ENCODE results near the gene MRTFA. TPM values are rescaled to one million over a fixed set of nuclear protein-coding genes. Genes with fewer than 3 reads are reported as not detected.

The MRTFA gene
- total RNA-seq, 4 donors from 2014 or later, result 59.7 to 163 (median 111) TPM

GRCh38 chr22:40637183-40638150 is 948 bp upstream of the MRTFA start:
- TF ChIP-seq POLR2A (IDR thresholded peaks at IDR 0.05) (no peak), CTCF (IDR thresholded peaks at IDR 0.05) (no peak)
- peak in 1 of 2 donors; percentile 95 for DNase-seq (ENCODE audit: low spot score in 2 of 2)
- peak overlapping the region; percentile 48 for H3K4me3 ChIP-seq (ENCODE audit: low read depth, poor library complexity, severe bottlenecking)
- WGBS, 2 donors, result 16 to 18% methylated on average over 45 to 46 of the region's 46 CpGs
- intact Hi-C loops (cut with DNase I; ENCODE audit: low total_unique reads), result no loop called here

GRCh38 chr22:40635940-40636379 is 559 bp downstream of the MRTFA start:
- TF ChIP-seq POLR2A (IDR thresholded peaks at IDR 0.05) (no peak), CTCF (IDR thresholded peaks at IDR 0.05) (no peak)
- WGBS, 2 donors, result 0 to 2% methylated on average over 2 to 5 of the region's 31 CpGs
- intact Hi-C loops (cut with DNase I; ENCODE audit: low total_unique reads), result no loop called here
- peak overlapping the region; percentile 74 for H3K4me3 ChIP-seq (ENCODE audit: low read depth, poor library complexity, severe bottlenecking)
- DNase-seq (ENCODE audit: low spot score in 2 of 2), result no peak

- DNase-seq (ENCODE audit: low spot score in 2 of 2), result peak in 1 of 2 donors; percentile 90
- TF ChIP-seq CTCF (IDR thresholded peaks at IDR 0.05) (no peak), POLR2A (IDR thresholded peaks at IDR 0.05) (no peak)
- intact Hi-C loops (cut with DNase I; ENCODE audit: low total_unique reads), result no loop called here
- WGBS, 2 donors, result 14 to 22% methylated on average over 21 of the region's 21 CpGs
- H3K4me3 ChIP-seq (ENCODE audit: low read depth, poor library complexity, severe bottlenecking), result peak overlapping the region; percentile 74
Observed at GRCh38 chr22:40635043-40635939, 1.2 kb downstream of the MRTFA start.

GRCh38 chr22:40634119-40634903 is 2.2 kb downstream of the MRTFA start:
- intact Hi-C loops (cut with DNase I; ENCODE audit: low total_unique reads), result no loop called here
- TF ChIP-seq CTCF (IDR thresholded peaks at IDR 0.05) (no peak), POLR2A (IDR thresholded peaks at IDR 0.05) (no peak)
- DNase-seq (ENCODE audit: low spot score in 2 of 2), result no peak
- H3K4me3 ChIP-seq (ENCODE audit: low read depth, poor library complexity, severe bottlenecking), result no peak overlapping the region
- 62 to 66% methylated on average over 11 of the region's 11 CpGs for WGBS, 2 donors

GRCh38 chr22:40633036-40633435 is 3.5 kb downstream of the MRTFA start:
- no peak for TF ChIP-seq POLR2A (IDR thresholded peaks at IDR 0.05)
- TF ChIP-seq CTCF (IDR thresholded peaks at IDR 0.05), result no peak
- DNase-seq (ENCODE audit: low spot score in 2 of 2), result no peak
- intact Hi-C loops (cut with DNase I; ENCODE audit: low total_unique reads), result no loop called here
- 95 to 97% methylated on average over 3 of the region's 3 CpGs for WGBS, 2 donors
- no peak overlapping the region for H3K4me3 ChIP-seq (ENCODE audit: low read depth, poor library complexity, severe bottlenecking)

Measured in lower leg skin (tissue), 4 donors.